NT2/D1 (cell line): ENCODE results near the gene DPYSL5.

ENCODE experiments used
- DNase-seq: peaks from one replicate; pipeline ENCODE4 v3.0.0-alpha.2; 2011; ENCODE audit warnings: low read depth, low spot score
- H3K27me3 ChIP-seq: 2 replicates; pipeline ENCODE4 v1.6.0; 2011; ENCODE audit warnings: mild to moderate bottlenecking; ENCODE audit not compliant: insufficient read length, insufficient read depth
- H3K36me3 ChIP-seq: 2 replicates; pipeline ENCODE4 v1.6.1; 2011; ENCODE audit warnings: mild to moderate bottlenecking, low read length, mixed read lengths; ENCODE audit not compliant: insufficient read depth, insufficient read length
- H3K4me1 ChIP-seq: 2 replicates; pipeline ENCODE4 v1.5.1; 2011; ENCODE audit not compliant: insufficient read depth, insufficient read length
- H3K4me3 ChIP-seq: 2 replicates; pipeline ENCODE4 v1.5.1; 2011; ENCODE audit warnings: low read depth; ENCODE audit not compliant: insufficient read length
- H3K9ac ChIP-seq: 2 replicates; pipeline ENCODE4 v1.6.0; 2011; ENCODE audit warnings: low read depth; ENCODE audit not compliant: insufficient read length
- H3K9me3 ChIP-seq: 2 replicates; pipeline ENCODE4 v1.5.1; 2011; ENCODE audit warnings: mild to moderate bottlenecking, low read length; ENCODE audit not compliant: insufficient read depth
- SUZ12 ChIP-seq: IDR thresholded peaks from 2 replicates; pipeline ENCODE4 v1.6.1; 2011; ENCODE audit not compliant: insufficient read length, insufficient read depth; ENCODE audit errors: extremely low read depth
- YY1 ChIP-seq: IDR thresholded peaks from 2 replicates; pipeline ENCODE4 v1.6.1; 2011; ENCODE audit not compliant: insufficient read length, insufficient read depth
- ZNF274 ChIP-seq: IDR thresholded peaks from 2 replicates; pipeline ENCODE4 v1.6.1; 2011; ENCODE audit warnings: mild to moderate bottlenecking, low read depth, low read length

The DPYSL5 gene

DNA sequence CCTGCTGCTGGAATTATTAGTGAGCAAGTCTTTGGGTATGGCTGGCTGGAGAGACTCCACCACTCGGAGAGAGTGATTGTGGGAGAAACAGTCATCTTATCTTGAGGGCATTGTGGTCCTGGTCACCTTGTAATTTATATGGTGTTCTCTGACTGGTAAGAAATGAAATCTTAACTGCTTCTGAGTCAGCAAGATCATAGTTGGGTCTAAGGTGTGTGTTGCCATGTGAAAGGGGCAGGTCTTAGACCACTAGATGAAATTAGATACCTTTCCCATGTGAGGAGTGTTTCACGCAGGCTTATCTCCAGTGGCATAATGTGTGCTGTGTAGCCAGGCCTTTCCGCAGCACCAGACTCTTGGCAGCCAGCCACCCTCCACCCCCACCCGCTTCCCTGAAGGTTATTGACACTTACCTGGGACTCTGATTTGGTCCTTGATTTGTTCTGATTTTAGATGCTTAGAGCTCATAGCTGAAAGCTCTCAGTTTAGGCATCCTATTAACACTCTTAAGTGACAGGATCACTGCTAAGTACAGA is 130.2 kb downstream of the DPYSL5 start:
- peaks cover 2% of the 10 kb centered on the region for H3K27me3 ChIP-seq
- H3K9me3 ChIP-seq: no peaks in the 10 kb centered on the region
- no peak for DNase-seq
- H3K4me1 ChIP-seq: peaks cover 2% of the 10 kb centered on the region
- H3K9ac ChIP-seq: no peak overlapping the region
- no peaks in the 10 kb centered on the region for H3K36me3 ChIP-seq
- H3K4me3 ChIP-seq: no peak overlapping the region
- TF ChIP-seq YY1: no peak
- TF ChIP-seq SUZ12: no peak
- no peak for TF ChIP-seq ZNF274

GRCh38 chr2:26979741-26980140 is 131.8 kb downstream of the DPYSL5 start:
- peaks cover 2% of the 10 kb centered on the region for H3K4me1 ChIP-seq
- no peaks in the 10 kb centered on the region for H3K9me3 ChIP-seq
- no peak overlapping the region for H3K9ac ChIP-seq
- H3K27me3 ChIP-seq: no peaks in the 10 kb centered on the region
- DNase-seq: no peak
- no peak for TF ChIP-seq ZNF274
- TF ChIP-seq SUZ12: no peak
- no peak for TF ChIP-seq YY1
- no peaks in the 10 kb centered on the region for H3K36me3 ChIP-seq
- H3K4me3 ChIP-seq: no peak overlapping the region

GRCh38 chr2:26980971-26981370 is 133.0 kb downstream of the DPYSL5 start:
- H3K9me3 ChIP-seq: no peaks in the 10 kb centered on the region
- H3K4me3 ChIP-seq: no peak overlapping the region
- DNase-seq: no peak
- no peaks in the 10 kb centered on the region for H3K27me3 ChIP-seq
- no peaks in the 10 kb centered on the region for H3K36me3 ChIP-seq
- no peaks in the 10 kb centered on the region for H3K4me1 ChIP-seq
- TF ChIP-seq YY1 (no peak), SUZ12 (no peak), ZNF274 (no peak)
- H3K9ac ChIP-seq: no peak overlapping the region

DNA sequence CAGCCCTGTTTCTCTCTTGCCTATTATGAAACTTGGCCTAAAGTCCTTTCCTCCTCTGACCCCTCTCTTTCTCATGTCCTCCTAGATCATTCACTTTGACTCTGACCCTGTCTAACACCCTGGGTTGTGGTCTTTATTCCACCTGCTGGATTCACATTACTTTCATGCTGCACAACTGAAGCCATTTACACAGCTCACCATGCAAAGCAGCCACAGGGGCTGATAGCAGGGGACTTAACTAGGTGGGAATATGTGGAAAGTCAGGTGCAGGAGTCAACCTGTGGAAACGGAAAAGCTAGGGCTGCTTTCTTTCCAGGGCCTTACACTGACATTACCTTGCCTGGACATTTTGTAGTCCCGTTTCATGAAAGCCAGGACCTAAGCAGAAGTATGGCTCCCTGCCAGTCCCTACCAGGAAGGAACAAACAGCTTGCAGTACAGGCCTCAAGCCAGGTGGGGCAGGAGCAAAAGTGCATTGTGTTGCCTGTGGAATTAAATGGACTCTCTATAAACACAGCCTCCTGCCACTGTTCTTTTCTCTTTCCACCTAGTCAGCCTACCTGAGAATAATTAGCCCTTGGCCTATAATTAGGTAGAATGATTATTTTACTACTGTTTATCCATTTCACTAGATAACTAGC is 134.3 kb downstream of the DPYSL5 start:
- Histone ChIP-seq H3K9me3 (no peaks in the 10 kb centered on the region), H3K9ac (no peak overlapping the region), H3K4me3 (no peak overlapping the region), H3K4me1 (peaks cover 2% of the 10 kb centered on the region), H3K27me3 (no peaks in the 10 kb centered on the region), H3K36me3 (no peaks in the 10 kb centered on the region)
- TF ChIP-seq YY1 (no peak), SUZ12 (no peak)
- no peak for DNase-seq

- Histone ChIP-seq H3K9me3 (no peaks in the 10 kb centered on the region), H3K27me3 (no peaks in the 10 kb centered on the region), H3K4me3 (no peak overlapping the region), H3K36me3 (no peaks in the 10 kb centered on the region), H3K4me1 (peaks cover 2% of the 10 kb centered on the region), H3K9ac (no peak overlapping the region)
- no peak for DNase-seq
- no peak for TF ChIP-seq YY1
Observed at GRCh38 chr2:26983746-26984145, 135.8 kb downstream of the DPYSL5 start.

- Histone ChIP-seq H3K9me3 (no peaks in the 10 kb centered on the region), H3K4me3 (no peak overlapping the region), H3K4me1 (peaks cover 2% of the 10 kb centered on the region), H3K9ac (no peak overlapping the region), H3K27me3 (no peaks in the 10 kb centered on the region), H3K36me3 (no peaks in the 10 kb centered on the region)
- TF ChIP-seq ZNF274 (no peak), YY1 (no peak), SUZ12 (no peak)
- no peak for DNase-seq
Observed at GRCh38 chr2:26985807-26986206, 137.9 kb downstream of the DPYSL5 start.

DNA sequence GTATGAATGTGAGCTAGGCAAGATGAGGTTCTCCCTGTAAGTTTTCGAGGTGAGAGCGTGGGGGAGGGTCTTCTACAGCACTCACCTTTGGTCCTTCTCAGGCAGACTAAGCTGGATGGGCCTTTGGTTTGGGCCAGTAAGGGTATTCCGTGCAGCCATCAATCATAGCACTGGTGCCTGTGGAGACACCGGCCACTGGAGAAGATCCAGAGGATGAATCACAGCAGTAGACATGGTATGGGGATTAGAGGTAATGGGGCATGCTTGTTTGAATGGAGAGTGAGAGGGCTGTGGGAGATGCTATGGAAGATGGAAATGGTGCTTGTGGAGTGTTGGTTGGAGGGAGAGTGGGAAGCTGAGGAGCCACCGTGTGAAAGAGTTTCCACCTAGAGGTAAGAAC is 138.6 kb downstream of the DPYSL5 start:
- no peaks in the 10 kb centered on the region for H3K36me3 ChIP-seq
- H3K27me3 ChIP-seq: no peaks in the 10 kb centered on the region
- H3K9ac ChIP-seq: no peak overlapping the region
- H3K4me3 ChIP-seq: no peak overlapping the region
- no peak for DNase-seq
- H3K4me1 ChIP-seq: peaks cover 2% of the 10 kb centered on the region
- no peak for TF ChIP-seq SUZ12
- TF ChIP-seq ZNF274: no peak
- no peak for TF ChIP-seq YY1
- no peaks in the 10 kb centered on the region for H3K9me3 ChIP-seq
